Measurements from ENCODE around the gene TMEM198.
A peak's percentile ranks its signal among the peaks of the same experiment; 100 is the strongest.

The TMEM198 gene

DNA sequence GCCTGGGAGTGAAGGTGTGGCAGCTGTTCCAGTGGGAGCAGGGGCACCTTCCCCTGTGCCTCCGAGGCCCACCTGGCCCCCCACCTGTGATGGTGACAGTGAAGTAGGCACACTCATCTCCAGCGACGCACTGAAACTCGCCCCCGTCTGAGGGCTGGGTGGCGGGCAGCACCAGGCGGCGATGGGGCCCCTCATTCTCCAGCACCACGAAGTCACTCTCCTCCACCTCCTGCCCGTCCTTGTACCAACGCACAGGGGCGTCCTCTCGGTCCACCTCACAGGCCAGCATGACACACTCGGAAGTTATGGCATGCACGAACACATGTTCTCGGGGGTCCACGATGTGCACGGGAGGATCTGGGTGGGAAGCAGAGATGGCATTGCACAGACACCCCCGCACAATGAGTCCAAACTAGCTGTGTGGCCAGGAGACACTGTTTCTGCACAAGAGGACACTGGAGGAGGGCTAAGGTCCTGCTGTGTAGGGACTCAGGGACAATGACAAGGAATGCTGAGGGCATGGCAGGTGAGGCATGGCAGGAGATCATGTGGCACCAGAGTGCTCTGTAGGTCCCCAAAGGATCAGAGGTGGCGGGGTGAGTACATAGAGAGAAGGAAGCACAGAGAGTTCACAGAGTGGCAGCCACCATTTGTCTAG lies 19.6 kb downstream of the TMEM198 start:
- TF ChIP-seq GATA3 (IDR thresholded peaks at IDR 0.05; ENCODE audit: low read depth, low read length): no peak
- TF ChIP-seq GATA2 (IDR thresholded peaks at IDR 0.05; ENCODE audit: low read depth, low read length): no peak

DNA sequence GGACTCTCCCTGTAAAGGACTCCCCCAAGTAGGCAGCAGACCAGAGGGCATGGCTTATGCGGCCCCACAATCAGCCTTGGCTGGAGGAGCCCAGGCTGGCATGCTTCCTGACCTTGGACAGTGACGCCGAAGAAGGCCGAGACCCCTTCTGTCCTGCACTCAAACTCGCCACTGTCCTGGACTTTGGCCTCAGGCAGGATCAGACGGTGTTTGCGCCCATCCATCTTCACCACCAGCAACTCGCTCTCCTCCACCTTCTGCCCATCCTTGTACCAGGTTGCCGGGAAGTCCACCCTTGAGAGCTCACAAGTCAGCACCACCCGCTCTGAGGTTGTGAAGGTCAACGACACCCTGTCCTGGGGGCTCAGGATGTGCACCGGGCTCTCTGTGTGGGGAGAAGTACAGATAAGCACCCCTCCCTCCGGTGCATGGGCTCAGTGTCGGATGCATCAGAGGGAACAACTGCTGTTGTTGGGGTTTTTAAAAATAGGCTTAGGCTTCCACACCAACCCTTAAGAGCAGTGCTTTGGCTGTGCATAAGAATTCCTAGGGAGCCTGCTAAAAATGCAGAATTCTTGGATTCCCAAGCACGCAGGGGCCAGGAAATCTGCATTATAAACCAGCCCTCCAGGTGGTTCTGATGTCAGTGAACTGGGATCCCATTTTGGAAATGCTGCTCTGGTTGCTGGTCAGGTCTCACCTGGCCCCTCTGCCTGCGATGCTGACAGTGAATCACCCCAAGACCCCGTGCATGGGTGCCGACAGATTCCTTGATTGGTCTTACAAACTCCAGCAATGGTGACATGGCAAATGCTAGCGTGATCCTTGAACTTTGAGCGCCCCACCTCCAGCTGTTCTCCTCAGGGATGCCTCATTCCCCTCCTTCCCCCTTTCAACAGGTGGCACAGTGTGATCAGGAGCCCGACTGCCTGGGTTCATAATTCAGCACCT lies 21.6 kb downstream of the TMEM198 start:
- TF ChIP-seq GATA2 (IDR thresholded peaks at IDR 0.05; ENCODE audit: low read depth, low read length) (no peak), GATA3 (IDR thresholded peaks at IDR 0.05; ENCODE audit: low read depth, low read length) (no peak)

DNA sequence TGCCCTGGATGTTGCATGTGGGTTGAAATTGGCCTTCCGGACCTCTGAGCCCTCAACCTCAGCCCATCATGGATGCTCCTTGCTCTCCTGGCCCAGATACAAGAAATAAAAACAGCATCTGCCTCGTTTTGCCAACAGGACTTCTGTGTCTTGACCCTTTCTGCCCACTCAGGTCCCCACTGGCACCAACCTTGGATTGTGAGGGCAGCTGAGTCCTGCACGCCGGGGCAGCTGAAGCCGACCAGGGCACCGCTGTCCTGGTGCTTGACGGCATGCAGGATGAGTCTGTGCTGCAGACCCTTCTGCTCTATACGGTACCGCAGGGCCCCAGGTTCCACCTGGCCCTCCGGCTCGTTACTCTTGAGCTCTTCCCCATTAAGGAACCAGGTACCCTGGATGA lies 22.8 kb downstream of the TMEM198 start:
- TF ChIP-seq GATA3 (IDR thresholded peaks at IDR 0.05; ENCODE audit: low read depth, low read length) (no peak), GATA2 (IDR thresholded peaks at IDR 0.05; ENCODE audit: low read depth, low read length) (no peak)

DNA sequence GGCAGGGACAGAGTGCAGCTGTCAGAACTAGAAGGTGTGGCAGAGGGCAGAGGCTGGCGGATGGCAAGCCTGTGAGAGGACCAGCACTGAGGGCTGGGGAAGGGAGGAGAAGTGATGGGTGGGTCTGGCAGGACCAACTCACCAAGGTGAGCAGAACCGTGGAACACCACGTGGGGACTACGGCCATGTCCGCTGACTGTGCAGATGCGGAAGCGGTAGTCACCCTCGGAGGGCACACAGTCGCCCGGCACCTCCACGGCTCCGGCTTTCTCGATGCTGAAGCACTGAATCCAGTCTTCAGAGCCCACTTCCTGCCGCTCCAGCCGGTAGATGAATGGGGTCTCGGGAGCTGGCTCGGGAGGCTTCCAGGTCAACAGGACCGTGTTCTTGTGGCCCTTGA lies 23.3 kb downstream of the TMEM198 start:
- no peak for TF ChIP-seq GATA2 (IDR thresholded peaks at IDR 0.05; ENCODE audit: low read depth, low read length)
- no peak for TF ChIP-seq GATA3 (IDR thresholded peaks at IDR 0.05; ENCODE audit: low read depth, low read length)

DNA sequence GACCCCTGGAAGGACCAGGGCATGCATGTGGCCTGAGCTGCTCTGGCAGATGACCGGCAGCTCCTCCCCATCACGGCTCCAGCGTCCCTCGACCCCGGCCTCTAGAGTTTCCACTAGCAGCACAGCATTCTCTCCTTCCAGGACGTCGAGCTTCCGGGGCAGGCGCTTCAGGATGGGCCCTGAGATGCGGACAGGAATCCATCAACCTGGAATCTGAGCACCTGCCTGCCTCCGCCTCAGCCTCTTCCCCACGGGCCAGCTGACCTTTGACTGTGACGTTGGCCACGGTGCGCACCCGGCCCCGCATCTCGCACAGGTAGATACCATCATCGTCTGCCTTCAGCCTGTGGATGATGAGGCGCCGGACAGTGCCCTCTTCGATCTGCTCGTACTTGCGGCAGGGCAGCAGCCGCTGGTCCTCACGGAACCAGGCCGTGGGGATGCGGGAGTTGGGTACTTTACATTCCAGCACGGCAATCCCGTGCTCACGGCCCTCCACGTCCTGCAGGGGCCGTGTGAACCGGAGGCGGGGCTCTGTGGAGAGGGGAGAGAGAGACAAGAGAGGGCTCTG lies 24.0 kb downstream of the TMEM198 start:
- TF ChIP-seq GATA2 (IDR thresholded peaks at IDR 0.05; ENCODE audit: low read depth, low read length): no peak
- TF ChIP-seq GATA3 (IDR thresholded peaks at IDR 0.05; ENCODE audit: low read depth, low read length): no peak

DNA sequence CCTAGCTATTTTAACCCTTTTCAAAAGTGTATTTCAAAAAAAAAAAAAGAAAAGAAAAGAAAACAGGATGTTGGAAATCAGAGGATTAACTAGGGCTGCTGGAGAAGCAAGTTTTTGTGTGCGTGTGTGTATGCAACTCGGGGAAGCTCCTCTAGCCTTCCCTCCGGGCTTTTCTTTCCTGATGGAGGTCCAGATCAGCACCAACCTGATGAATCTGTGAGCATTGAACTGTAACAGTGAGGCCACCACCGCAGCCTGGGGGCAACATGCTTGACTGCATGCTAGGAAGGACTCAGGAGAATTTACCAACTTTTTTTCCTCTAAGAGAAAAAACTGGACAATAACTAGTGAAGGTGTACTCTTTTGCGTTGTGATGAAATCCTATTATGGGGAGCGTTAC lies 25.2 kb downstream of the TMEM198 start:
- TF ChIP-seq GATA2 (IDR thresholded peaks at IDR 0.05; ENCODE audit: low read depth, low read length) (no peak), GATA3 (IDR thresholded peaks at IDR 0.05; ENCODE audit: low read depth, low read length) (no peak)

DNA sequence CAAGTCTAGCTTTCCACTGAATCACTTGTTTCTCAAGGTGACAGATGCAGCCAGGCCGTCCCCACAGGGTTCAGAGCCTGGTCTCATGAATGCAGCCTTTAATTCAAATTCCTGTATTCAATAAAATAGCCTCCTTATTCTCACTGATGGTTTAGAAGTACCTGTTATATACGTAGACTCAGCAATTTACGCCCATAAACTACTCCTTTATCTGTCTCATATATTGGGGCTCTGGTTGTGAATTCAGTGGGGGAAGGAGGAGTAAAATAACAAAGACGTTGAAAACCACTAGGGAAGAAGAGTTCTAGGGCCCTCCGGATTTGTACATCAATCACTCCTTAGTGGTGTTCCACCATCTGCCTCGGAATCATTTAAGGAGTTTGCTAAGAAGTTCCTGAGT lies 25.8 kb downstream of the TMEM198 start:
- no peak for TF ChIP-seq GATA2 (IDR thresholded peaks at IDR 0.05; ENCODE audit: low read depth, low read length)
- TF ChIP-seq GATA3 (IDR thresholded peaks at IDR 0.05; ENCODE audit: low read depth, low read length): no peak

DNA sequence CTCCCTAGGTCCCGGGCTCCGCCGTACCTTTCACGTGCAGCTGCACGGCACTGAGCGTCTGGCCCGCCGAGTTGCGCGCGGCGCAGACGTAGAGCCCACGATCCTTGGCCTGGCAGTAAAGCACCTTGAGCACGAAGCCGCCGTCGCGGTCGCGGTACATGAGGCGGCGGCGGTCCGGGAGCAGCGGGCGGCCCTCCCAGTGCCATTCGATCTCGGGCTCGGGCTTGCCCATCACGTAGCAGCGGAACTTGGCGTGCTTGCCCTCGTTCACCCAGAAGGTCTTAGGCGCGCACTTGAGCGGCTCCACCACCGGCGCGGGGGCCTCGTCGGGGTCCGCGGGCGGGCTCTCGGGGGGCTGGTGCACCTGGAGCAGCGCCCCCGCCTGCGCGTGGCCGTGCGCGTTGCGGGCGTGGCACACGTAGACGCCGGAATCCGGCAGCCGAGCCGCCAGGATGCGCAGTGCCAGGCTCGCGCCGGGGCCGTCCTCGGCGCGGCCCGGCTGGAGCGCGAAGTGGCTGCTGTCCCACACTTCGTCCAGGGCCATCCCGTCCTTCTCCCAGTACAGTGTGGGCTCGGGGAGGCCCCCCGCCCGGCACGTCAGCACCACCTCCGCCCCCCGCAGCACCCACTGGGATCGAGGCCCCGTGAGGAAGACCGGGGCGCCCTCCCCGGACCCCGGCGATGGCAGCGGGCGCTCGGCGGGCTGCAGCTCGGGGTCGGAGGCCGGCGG lies 26.5 kb downstream of the TMEM198 start:
- TF ChIP-seq GATA2 (IDR thresholded peaks at IDR 0.05; ENCODE audit: low read depth, low read length) (no peak), GATA3 (IDR thresholded peaks at IDR 0.05; ENCODE audit: low read depth, low read length) (no peak)

DNA sequence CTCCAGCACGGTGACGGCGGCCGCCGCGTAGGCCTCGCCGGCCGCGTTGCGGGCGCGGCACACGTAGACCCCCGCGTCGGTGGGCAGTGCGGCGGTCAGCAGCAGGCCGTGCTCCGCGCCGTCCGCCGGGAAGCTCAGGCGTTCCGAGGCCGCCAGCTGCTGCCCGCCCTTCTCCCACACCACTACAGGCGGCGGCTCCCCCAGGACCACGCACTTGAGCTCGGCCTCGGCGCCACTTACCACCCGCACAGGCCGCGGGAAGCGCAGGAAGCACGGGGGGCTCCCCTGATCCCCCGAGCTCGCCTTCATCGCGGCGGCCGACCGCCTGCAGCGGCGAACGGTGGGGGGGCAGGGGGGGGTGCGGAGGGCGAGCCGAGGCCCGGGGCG lies 27.1 kb downstream of the TMEM198 start:
- TF ChIP-seq GATA2 (IDR thresholded peaks at IDR 0.05; ENCODE audit: low read depth, low read length): no peak
- TF ChIP-seq GATA3 (IDR thresholded peaks at IDR 0.05; ENCODE audit: low read depth, low read length): no peak

DNA sequence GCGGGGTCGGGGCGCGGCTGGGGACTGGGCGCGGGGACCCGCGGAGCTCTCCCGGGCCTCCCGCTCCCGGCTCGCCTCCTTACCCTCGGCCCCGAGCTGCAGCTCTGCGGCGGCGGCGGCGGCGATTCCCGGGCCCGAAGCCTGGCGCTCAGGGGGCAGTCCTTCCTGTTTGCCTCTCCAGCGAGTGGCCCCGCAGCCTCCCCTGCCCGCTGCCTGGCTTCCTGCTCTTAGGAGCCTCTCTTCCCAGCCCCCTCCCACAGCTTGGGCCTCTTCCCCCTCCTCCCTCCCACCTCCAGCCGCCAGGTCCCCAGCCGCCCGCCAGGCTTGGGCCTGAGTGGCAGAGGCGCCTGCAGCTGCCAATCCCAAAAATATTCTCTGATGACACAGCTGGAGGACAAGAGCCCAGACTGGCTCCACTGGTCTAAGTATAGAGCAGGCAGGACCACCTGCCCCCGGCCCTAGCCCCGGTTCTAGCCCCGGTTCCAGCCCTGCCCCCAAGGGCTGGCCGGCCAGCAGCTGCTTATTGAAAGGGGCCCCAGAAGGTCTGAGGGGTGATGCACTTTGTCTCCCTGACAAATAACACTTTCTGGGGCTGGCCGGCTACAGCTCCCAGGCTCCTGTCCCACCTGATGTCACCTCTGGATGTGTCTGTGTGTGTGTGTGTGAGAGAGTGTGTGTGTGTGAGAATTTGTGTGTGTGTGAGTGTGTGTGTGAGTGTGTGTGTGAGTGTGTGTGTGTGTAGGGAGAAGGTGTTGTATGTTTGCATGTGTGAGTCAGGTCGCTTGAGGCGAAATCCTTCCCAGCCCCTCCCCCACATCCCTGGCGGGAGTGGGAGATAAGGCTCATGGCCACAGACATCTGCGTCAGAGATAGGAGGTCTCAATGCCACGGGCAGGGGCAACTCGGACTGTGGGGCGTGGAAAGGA lies 27.7 kb downstream of the TMEM198 start, which contains the start of gene OBSL1:
Gene OBSL1 (minus strand): TSS at position 229 of the 926 bp plus-strand sequence. CDS start 307 bp downstream, outside the sequence.
- TF ChIP-seq GATA3 (IDR thresholded peaks at IDR 0.05; ENCODE audit: low read depth, low read length): no peak
- peak; percentile 76 for TF ChIP-seq GATA2 (IDR thresholded peaks at IDR 0.05; ENCODE audit: low read depth, low read length)

DNA sequence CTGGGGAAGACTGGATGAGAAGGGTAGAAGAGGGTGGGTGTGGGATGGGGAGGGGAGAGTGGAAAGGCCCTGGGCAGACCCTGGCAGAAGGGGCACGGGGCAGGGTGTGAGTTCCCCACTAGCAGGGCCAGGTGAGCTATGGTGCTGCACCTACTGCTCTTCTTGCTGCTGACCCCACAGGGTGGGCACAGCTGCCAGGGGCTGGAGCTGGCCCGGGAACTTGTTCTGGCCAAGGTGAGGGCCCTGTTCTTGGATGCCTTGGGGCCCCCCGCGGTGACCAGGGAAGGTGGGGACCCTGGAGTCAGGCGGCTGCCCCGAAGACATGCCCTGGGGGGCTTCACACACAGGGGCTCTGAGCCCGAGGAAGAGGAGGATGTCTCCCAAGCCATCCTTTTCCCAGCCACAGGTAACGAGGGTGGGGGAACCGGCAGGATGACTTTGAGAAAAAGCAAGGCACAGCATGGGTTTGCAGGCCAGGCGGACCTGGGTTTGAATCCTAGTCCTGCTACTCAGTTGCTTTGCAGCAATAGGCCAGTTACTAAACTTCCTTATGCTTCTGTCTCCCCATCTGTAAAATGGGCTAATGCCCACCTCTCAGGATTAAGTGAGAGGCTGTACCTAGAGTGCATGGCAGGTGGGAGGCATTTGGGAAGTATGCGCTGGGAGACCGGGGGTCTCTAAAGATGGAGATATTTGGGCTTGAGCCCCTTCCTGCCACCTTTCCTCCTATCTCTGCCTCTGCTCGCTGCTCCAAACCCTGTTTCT lies 28.6 kb downstream of the TMEM198 start, which contains the start of gene INHA:
Gene INHA (plus strand): TSS at position 74 of the 765 bp plus-strand sequence. CDS start 65 bp downstream, at position 139.
- TF ChIP-seq GATA2 (IDR thresholded peaks at IDR 0.05; ENCODE audit: low read depth, low read length) (no peak), GATA3 (IDR thresholded peaks at IDR 0.05; ENCODE audit: low read depth, low read length) (no peak)

DNA sequence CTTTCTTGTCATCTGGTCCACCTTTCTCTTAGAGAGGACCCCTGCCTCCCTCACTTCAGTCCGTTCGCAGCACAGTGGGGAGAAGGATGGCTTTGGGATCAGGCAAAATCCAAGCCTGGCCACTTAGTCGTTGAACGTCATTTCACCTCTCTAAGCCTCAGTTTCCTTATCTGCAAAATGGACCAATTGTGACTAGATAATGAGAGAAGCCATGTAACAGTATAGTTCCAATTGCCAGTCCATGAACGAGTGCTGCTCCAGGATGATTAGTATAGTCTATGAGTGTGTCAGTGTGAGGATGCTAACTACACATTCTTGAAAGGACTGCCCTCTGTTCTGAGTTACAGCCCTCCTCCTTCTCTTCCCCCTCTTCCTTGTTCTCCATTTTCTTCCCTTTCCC lies 29.3 kb downstream of the TMEM198 start:
- TF ChIP-seq GATA3 (IDR thresholded peaks at IDR 0.05; ENCODE audit: low read depth, low read length) (no peak), GATA2 (IDR thresholded peaks at IDR 0.05; ENCODE audit: low read depth, low read length) (no peak)
